HG03521 (cell line): ENCODE data around the gene PTPRF.

Experiments used
- ATAC-seq: cut with Tn5 transposase; IDR thresholded peaks from one replicate; pipeline ENCODE4 v1.9.1; 2021; ENCODE audit warnings: mild to moderate bottlenecking, moderate library complexity; ENCODE audit not compliant: unreplicated experiment

The PTPRF gene

DNA sequence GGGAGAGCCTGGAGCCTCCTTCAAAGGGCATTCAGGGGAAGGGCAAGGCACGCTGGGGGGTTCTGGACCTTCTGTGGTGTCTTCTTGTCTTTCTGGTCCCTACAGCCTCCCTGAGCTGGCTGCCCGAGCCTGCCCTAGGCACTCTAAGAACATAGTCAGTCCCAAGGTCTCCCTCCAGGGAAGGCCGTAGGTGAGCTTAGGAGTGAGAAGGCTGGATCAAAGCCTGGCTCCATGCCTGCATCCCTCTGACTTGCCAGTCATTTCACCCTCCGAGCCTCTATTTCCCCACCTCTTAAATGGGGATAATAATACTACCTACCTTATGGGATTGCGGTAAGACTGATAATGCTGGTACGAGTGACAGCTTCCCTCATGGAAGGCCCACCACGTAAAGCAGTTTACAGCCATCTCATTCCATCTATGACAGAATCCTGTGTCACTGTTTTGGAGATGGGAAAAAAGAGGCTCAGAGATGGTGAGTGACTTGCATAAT is 20.8 kb downstream of the PTPRF start:
- ATAC-seq, result no peak

DNA sequence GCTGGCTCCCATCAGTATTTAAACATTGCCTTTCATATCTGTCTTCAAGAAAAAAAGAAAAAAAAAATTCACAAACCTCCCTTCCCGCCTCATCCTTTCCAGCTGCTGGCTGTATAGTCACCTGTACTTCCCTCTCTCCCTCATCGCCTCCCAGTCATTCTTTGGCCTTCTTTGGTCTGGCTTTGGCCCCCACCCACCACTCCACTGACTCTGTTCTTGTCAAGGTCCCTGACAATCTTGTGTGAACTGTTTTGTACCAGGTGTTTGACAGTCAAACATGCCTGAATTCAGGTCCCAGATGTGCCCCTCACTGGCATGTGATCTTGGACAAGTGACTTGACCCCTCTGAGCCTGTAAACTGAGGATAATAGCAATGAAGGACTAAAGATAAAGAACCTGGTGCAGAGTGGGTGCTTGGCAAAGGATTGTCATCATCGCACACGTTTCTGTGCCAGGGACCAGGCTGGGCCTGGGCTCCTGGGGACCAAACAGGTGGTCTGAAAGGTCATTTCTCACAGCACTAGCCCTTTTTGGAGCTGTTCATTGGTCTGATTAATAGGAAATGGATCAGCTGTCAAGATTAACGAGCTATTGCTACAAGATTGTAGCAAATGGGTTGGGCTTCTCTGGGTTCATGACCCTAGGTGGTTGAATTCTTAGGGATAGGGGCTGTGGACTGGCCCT is 21.5 kb downstream of the PTPRF start:
- ATAC-seq, result no peak

DNA sequence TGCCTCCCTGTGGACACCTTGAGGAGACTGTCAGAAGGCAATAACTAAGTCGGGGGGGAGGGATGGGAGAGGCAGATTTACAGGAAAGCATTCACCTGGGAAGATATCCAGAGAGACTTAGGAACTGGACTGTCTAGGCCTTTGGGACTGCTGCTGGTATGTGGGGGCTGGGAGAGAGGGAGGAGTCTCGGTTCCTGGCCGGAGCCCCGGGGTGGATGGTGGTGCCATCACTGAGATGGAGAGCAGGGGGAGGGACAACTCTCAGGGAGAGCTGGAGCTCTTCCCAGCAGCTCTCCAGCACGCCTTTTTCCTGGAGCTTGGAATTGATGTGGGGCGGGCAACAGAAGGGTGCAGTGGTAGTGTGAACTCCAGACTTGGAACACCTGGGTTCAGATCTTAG is 22.1 kb downstream of the PTPRF start:
- no peak for ATAC-seq

DNA sequence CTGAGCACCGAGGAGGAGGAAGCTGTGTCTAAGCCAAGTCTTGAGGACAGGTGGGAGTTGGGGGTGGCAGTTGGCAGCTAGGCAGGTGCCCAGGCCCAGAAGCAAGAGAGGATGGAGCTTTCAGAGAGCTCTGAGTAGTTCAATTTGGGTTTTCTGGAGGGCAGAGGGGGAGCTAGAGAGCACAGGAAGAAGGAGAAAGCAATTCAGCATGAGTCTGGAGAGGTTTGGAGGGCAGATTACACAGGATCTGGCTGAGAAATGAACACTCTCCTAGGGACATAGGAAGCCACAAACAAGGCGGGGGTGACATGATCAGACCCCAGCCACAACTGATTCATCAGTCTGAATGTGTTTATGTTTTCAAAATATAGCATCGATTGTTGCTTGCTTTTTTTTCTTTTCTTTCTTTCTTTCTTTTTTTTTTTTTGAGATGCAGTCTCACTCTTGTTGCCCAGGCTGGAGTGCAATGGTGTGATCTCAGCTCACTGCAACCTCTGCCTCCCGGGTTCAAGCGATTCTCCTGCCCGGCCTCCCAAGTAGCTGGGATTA is 23.8 kb downstream of the PTPRF start:
- no peak for ATAC-seq

DNA sequence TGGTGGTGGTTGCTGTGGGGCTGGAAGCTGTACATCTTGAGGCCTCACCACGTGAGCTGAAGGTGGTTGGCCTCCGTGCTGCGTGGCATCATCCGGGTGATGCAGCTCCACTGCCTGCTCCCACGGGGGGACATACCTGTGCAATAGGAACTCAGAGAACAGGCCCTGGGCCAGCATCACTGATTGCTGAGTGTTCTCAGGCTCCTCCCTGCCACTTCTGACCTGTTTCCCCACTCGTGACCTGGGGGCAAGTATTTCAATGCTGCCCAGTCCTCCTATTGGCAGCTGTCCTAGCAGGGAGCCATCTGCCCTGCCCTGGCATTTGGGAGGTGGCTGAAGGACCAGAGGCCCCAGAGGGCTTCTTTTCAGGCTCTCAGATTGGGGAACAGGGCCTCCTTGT is 26.1 kb downstream of the PTPRF start:
- ATAC-seq, result no peak

DNA sequence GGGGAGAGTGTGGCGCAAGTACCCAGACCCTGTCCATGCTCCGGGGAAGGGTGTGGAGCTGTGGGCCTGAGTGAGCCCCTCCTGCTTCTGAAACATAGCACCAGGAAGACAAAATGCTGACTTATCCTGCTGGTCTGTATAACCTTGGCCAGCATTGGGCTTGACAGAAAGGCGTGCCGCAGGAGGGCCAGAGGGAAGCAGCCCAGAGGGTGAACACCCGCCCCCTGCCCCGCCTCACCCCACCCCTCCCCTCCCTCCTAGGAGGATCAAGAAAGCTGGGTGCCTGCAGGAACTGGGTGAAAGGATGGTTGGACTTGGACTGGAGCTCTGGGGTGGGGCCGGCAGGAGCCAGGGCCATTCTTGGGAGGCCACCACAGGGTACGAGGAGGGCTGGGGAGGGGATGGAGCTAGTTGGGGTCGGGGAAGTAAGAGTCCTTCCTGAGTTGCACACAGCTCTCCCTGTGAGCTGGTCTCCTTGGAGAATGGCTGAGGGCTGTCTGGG is 27.1 kb downstream of the PTPRF start:
- no peak for ATAC-seq

DNA sequence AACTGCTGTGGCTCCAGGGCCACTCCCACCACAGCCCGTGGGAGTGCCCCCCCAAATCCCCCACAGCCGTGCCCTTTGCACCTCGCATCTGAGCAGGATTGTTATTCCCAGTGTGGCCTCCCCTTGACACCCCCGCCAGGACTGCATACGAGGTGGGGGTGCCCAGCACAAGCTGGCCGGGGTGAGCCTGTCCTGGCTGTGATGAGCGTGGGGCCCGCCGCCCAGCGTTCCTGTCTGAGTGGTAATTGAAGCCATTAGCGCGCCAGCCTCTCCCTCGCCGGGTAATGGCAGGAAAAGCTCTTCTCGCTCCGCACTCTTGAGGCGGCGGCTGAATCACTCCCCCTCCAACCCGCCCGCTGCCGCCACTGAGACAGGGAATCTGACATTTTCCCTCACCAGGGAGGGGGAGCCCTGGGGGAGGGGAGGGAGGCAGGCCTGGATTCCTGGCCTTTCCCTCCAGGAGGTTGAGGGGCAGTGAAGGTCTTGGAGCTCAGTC is 27.7 kb downstream of the PTPRF start:
- no peak for ATAC-seq

DNA sequence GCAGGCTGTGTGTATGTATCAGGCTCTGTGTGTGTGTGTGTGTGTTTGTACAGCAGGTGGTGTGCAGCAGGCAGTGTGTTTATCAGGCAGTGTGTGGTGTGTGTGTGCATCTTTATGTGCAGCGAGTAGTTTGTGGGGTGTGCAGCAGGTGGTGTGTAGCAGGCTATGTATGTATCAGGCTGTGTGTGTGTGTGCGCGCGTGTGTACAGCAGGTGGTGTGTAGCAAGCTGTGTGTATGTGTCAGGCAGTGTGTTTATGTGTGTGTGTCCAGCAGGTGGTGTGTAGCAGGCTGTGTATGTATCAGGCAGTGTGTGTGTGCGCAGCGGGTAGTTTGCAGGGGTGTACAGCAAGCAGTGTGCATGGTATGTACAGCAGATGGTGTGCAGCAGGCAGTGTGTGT is 29.0 kb downstream of the PTPRF start:
- no peak for ATAC-seq

DNA sequence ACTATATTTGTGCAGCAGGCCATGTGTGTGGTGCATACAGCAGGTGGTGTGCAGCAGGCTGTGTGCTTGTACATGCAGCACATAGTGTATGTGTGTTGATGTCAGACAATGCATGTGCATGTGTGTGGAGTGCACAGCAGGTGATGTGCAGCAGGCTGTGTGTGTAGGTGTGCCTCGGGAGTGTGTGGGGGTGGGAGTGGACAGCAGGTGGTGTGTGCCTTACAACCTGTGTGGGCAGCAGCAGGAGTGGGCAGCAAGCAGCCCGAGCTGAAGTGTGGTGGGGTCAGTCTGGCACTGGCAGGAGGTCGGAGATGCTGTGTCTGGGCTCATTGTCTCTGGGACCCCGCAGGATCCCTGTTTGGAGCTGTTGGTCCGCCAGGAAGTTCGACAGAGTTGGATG is 29.6 kb downstream of the PTPRF start:
- no peak for ATAC-seq

DNA sequence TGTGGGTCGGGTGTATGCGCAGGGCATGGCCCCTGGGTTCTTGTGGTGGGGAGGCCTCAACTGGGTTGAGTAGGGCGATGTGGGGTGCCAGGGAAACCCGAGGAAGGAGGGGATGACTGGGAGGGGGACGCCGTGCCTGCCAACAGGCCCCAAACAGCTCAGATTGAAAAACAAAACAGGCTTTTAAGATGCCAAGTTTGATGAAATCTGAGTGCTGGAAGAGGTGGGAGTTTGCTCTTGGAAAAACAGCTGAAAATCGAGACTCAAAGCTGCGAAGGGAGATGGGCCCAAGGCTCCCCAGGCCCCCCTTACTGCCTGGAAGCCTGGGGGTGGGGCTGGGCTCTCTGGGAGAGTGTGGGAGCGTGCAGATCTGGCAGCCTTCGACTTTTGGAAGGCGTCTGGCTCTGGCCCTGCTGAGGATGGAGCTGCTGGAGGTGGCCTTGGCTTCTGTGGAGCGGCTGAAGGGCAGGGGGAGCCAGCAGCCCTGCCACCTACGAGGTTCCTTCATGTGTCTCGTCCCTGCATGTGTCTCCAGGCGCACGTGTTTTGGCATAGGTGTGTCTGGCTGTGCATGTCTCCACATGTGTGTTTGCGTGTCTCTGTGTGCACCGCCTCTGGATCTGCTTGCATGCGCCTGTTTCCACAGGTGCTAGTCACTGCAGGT is 33.3 kb downstream of the PTPRF start:
- no peak for ATAC-seq

DNA sequence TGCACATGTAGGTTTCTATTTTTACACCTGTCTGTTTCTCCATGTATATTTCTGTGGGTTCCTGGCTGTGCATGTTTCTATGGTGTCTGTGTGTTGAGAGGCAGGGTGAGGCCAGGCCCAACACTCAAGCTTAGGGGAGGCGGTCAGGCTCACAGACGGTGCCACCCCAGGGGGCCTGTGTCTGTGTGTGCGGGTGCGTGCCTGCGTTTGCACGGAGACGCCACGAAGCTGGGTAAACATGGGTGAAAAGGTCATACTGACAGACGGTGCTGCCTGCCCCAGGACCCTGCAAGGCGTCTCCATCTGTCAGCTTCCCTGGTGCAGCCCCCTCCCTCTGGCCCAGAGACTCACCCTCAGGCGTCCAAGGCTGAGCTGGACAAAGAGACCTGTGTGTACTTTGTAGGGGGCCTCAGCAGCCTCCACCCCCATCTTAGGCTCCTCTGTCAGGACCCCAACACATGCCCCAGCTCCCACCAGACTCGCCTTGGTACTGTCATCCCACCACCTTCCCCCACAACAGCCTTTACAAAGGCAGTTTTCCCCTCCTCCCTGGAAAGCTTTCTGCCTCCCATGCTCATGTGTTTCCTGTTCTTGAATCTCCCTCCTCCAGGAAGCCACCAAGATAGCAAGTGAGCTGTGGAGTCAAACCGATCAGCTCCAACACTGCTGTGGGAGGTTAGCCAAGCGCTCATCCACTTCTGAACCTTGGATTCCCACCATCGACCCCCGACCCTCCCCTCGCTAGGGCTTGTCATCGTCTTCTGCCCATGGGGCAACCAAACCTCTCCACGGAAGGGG is 34.1 kb downstream of the PTPRF start:
- ATAC-seq, result no peak

DNA sequence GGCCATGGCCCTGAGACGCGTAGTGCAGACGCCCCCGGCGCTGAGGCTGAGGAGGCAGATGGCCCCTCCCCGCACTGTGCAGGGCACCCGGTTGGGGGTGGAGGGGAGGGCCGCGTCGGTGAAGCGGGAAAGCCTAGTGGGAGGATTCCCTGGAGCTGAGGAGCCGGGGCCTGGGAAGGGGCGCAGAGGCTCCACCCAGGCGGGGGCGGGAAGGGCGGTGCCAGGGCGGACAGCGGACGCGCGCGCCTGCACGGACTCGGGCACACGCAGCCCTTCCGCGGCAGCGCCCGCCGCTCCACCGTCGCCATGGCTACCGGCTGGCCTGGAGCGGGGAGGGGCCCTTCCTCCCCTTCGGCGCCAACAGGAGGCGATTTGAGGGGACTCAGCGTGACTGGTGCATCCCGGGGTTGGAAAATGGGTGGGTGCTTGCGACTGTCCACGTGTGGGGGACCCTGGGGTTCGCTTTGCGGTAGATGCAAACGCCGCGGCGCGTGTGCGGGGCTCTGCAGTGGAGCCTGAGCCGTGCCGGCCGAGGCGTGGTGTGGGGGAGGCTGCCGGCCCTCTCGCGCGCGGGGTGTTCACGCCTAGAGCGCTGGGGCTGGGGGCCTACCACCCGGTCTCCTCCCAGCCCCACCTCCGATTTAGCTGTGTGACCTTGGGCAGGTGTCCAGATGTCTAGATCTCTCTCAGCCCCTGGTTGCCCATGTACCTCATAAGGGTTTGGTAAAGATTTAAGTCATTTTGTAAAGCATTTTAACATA is 35.1 kb downstream of the PTPRF start:
- ATAC-seq, result no peak

DNA sequence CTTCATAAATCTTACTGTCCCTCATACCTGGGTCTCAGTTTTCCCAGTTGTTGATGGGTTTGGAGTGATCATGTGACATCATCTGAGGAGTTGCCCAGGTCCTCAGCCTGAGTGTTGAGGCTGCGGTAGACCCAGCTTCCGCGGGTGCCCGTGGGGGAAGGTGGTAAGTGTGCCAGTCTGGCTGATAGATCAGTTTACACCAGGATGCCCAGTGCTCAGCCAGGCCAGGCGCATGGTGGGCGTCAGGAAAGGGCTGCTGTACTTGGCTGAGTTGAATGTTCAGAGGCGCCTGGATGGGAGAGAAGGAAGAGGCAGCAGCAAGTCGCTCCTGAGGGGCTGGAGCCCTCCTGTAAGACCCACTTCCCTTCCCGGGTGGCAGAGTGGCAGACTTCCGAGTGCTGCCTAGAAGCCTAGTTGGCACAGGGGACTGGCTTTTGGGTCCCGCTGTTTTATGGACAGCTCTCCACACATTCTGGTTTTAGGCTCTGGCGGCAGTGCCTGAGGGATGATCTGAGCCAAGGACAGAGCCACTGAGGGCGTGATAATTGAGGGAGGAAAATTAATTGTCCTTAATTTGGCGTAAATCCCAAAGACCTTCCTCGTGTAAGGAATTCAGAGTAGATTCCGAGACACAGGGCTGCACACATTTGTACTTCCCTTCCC is 35.8 kb downstream of the PTPRF start:
- ATAC-seq, result no peak

DNA sequence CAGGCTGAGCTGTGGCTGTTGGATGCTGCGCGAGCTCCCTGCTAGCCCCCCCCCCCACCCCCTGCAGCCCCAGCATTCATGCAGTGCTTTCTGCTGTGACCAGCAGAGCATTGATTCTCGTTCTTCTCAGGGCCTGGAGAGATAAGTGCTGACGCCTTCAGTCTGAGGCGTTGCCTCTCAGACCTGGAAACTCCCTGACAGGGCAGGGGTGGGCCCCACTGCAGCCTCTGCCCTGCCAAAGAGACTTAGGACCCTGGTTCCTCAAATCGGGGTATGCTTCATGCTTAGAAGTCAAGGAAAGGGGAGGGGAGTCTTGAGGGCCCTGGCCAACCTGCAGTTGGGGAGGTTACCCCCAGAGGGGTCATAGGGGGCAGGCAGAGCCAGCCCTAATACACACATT is 38.5 kb downstream of the PTPRF start:
- ATAC-seq, result no peak

DNA sequence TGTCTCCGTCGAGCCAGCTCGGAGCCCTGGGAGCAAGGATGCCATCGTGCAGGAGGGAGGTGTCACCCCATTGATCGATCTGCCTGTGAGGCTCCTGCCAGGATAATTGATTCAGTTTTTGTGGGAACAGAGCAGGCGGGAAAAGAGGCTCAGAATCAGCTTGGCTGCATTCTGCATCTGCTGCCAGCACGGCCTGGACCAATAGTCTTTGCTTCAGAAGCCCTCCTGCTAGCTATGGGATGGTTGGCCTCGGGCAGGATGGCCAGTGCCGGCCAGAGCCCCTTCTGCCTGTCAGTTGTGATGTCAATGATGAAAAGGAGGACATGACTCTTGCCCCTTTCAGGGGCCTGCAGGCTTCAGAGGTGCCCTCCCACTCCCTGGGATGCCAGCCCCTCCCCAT is 39.6 kb downstream of the PTPRF start:
- ATAC-seq, result no peak

DNA sequence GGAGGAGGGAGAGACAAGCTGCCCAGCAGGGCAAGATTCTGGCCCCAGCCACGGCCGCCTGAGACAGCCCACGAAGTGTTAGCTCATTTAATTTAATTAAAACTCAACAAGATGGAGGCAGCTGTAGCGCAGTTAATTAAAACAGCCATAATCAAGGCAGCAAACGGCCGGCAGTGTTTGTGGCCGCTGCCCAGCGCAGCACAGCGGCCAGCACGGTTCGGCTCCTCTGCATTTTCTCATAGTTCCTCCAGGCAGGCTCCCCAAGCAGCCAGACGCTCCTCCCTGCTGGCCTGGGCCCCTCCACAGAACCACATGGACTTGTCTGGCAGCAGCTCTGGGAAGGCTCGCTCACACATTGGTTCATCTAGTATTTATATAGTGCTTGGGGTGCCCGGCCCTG is 40.0 kb downstream of the PTPRF start:
- ATAC-seq, result no peak

DNA sequence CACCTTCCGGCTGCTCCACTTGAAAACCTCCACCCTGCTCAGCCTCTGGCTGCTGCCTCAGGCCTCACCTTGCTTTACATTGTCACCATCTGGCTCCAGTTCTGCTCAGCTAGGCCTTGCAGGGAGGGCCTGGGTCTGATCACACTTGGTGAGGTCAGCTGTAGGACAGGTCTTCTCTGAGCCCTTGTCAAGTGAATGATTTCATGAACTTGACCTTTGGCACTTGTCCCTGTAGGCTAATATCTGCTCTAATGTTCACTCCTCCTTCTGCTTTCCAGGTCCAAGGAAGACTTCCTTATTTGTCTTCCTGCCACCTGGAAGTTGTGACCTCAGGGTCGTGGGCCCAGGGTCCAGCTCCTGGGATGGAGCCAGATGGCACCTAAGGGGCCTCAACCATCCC is 41.4 kb downstream of the PTPRF start:
- no peak for ATAC-seq

DNA sequence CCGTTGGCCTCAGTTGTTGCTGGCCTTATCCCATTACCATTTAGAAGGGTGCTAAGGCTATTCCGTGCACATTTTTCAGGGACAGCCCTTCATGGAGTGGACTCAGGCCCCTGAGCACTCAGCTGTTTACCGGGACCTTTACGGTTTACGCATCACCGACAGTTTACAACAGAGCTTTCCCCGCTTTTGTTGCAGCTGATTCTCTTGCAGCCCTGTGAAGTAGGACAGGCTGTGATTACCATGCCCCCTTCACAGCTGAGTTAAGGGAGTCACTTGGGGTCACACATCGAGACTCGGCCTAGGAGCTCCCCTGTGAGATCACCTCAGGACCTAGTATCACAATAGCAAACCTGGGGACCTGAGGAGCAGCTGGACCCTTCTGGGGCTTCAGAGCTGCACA is 41.9 kb downstream of the PTPRF start:
- no peak for ATAC-seq

DNA sequence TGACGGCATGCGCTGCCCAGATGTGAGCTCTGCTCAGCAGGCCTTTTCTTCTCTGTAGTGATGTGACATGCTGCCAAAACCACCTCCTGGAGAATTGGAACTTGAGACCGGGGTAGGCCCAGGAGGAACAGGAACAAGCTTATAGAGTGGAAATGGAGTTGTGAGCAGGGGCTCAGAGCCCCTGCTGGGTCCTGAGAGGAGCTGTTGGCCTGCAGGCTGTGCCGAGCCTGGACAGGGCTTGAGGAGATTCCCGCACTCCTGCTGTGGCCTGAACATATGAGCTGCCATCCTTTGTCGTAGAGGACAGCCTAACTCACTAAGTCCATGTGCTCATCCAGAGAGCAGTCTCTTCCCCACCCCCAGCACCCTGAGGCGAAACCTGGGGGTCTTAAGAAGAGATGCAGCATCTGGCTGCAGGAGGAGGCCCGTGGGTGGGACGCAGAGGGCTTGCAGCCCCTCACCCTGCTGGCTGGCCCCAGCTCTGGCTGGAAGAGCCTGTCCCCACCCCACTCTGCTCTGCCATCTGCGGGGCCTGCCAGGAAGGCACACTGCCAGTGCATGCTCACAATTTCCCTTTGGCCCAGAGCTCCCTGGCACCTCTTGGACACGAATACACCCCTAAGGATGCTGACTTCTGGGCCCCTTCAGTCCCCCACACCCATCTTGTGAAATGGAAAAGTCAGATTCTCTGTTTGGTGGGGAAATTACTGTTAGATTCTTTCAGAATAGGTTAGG is 42.5 kb downstream of the PTPRF start:
- no peak for ATAC-seq
